H1 (cell line): ENCODE measurements around the gene ERAP2.

Experiments
- JUND ChIP-seq: IDR thresholded peaks from 2 replicates; pipeline ENCODE4 v1.6.1; 2011; ENCODE audit warnings: mild to moderate bottlenecking, improper control_type of control experiment, low read length
- POLR2AphosphoS5 ChIP-seq: IDR thresholded peaks from 2 replicates; pipeline ENCODE4 v1.6.1; 2011; ENCODE audit warnings: low read depth, low read length

DNA sequence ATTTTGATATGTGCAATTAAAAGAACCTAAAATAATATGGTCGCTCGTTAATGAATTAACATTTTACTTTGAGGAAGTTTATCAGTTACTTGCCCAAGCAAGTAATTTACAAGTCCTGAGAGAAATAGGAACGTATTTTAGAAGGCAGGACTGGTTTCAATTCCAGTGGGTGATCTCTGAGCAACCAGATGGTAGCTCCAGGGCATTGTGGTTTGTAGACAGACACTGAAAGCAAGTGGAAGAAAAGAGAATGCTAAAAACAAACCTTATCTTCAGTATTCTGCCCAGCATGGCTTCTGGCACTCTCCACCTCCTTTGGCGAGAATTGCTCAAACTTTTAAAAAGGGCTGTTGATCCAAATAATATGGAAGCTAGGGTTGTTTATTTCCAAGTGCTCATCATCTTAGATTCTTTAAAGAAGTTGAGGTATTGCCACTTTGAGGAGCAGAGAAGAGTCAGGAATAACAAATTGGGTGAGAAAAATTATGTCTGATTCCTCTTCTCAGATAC is 31.8 kb upstream of the ERAP2 start:
- TF ChIP-seq JUND (no peak), POLR2AphosphoS5 (no peak)
